ENCODE results near the gene ASXL3.

GRCh38 chr18:33536904-33537303 is 41.1 kb upstream of the ASXL3 start:
- TF ChIP-seq CTCF (optimal IDR thresholded peaks at IDR 0.05 in 1 of 3, IDR thresholded peaks at IDR 0.05 in 1 of 3, conservative IDR thresholded peaks at IDR 0.05 in 1 of 3; ENCODE audit: extremely low read depth in 1 of 3, insufficient read depth in 2 of 3, low read length in 3 of 3) (no peak), EZH2 (IDR thresholded peaks at IDR 0.05; ENCODE audit: low read length) (no peak)
